Suppressor macrophage (primary cell): Measurements from ENCODE around the gene CORIN.

Experiments used
- DNase-seq, 4 experiments: peaks; one replicate each; pipeline ENCODE4 v3.0.0-alpha.2; 2020 to 2022

Gene CORIN

DNA sequence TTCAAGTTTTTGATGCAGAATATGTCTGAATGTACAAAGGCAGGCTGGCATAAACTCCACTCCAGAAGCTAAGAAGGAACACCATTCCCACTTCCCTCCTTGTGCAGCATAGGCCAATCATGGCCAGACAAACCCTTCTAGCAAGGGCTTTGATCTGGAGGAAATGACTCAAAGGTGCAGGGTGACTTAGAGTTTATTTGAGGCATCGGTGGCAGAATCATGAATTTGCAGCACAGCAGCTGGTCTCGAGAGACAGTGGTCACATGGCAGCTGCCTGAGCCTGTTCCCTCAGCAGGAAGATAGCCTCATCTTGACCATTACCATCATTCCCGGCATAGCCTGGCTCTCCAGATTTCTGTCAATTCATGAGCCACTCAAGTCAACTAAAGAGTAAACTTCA is 198.3 kb downstream of the CORIN start:
- DNase-seq: peak; percentile 23 to 45 (median 36)

DNA sequence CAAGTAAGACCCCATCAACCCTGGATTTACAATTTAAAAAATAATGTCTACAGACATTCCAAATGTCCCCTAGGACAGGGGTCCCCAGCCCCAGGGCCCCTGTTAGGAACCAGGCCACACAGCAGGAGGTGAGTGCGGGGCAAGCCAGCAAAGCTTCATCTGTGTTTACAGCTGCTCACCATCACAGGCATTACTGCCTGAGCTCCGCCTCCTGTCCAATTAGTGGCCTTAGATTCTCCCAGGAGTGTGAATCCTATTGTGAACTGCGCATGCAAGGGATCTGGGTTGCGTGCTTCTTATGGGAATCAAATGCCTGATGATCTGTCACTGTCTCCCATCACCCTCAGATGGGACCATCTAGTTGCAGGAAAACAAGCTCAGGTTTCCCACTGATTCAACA is 206.7 kb downstream of the CORIN start:
- no peak for DNase-seq

DNA sequence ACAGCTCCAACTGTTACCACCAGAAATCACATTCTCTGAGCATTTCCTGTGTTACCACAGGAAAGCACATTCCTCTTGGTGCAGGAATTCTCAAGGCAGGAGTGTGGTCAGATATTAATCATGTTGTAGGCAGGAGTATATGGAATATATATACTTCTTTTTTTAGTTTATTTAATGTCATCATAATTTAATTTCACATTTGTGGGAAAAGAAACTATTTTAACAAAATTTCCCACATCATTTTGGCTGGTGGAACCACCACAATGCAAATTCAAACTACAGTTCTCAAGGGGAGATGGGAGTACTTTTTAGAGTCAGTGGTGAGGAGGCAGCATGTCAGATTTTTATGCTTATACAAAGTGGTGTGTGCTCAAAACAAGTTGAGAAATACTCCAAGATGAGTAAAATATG is 213.8 kb downstream of the CORIN start:
- DNase-seq: no peak

DNA sequence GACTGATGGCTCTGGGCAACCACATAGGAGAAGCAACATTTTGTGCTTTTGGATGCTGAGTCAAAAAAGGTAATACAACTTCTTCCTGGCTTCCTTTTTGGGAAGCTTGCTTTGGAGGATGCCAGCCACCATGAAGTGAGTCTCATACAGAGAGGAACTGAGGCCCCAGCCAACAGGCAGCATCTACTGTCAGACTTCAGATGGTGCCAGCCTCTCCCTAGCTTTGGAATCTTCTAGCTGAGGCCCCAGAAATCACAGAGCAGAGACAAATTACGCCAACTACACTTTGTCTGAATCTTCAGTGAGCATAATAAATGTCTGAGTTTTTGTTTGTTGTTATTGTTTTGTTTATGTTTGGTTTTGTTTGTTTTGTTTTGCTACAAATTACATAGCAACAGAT is 216.7 kb downstream of the CORIN start:
- no peak for DNase-seq

DNA sequence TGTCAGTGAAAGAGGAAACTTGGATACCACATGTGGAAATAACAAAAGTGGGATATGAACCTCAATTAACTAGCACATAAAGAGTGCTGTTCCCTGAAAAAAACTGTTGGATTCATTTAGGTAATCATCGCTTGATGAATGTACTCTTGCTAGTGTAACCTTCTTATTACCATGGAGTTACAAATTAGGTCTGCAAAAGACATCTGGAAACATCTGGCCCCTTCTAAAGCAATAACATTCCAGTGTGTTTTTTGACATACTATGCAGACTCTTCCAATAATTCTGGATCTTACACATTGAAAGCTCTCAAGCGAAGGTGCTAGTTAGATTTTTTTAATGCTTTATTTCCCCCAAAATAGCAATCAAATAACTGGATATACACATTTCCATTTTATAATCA is 218.2 kb downstream of the CORIN start:
- DNase-seq: no peak

DNA sequence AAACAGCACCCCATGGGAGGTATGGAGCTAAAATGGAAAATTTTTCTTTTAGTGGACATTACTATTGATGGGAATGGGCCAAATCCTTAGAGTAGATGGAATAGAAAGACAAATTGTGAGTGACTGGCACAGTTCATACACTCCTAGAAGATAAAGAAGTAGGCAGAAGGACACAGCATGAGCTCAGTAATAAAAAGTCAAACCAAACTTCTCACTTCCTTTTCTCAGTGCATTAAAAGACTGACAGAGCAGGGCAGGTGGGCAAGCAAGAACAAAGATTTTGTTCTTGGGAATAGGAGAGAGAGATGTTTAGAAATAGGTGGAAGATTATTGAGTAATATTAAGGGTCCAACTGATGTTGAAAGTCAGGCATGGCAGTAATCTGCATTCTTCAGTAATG is 220.3 kb downstream of the CORIN start:
- DNase-seq: no peak

DNA sequence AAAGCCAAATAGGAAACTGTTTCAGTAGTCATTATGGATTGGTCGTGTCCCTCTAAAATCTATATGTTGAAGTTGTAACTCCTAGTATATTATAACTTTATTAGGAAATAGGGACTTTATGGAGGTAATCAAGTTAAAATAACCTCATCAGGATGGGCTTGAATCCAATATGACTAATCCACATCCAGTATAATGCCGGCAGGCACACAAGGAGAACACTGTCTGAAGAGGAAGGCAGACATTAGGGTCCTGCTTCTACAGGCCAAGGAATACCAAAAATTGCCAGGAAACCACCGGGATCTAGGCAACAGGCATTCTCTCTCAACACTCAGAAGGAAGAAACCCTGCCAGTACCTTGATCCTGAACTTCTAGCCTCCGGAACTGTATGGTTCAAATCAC is 222.5 kb downstream of the CORIN start:
- DNase-seq: no peak

DNA sequence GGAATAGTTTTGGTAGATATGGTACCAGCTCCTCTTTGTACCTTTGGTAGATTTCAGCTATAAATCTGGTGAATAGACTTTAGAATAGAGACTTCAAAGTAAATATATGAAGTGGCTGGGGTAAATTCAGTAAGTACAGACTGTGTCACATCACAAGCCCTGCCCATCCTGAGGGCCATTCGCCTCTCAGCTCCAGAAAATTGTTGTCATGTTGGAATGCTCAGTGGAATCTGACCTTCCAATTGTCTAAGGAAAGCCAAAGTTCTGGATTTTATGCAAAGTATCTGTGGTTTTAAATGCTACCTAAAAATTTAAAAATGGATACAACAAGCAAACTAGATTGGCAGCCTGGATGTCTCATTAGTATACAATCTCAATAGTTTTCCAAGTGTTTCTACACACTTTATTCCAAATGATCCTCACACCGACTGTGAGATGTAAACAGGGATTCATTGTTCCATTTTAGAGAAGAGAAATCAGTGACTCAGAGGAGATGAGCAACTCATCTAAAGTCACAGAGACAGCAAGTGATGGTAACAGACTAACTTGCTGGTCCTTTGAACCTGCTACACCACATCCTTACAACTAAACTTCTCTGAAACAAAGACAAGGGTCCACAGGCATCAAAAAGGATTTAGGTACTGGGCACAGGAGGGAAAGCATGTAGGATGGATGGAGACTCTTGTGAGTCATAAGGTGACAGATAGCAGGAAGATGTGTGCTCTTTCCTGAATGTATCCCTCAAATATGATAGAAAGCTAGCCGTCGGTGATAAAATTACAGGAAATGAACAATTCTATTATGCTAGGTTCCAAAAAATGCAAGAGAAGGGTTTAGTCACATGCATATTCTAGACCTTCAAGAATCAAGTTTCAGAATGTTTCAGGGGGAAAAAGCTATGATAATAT is 225.5 kb downstream of the CORIN start:
- no peak for DNase-seq

DNA sequence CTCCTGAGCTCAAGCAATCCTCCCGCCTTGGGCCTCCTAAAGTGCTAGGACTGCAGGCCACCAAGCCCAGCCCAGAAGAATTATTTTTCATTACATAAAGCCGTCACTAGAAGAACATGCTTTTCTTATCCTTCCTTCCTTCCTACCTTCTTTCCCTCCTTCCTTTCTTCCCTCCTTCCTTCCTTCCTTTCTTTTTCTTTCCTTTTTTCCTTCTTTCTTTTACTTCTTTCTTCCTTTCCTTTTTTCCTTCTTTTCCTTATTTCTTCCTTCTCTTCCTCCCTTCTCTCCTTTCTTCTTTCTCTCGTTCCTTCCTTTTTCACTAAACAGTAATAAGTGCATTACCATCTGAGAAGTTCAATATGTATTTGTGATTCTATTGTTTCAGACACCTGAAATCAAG is 231.4 kb downstream of the CORIN start:
- DNase-seq: no peak

DNA sequence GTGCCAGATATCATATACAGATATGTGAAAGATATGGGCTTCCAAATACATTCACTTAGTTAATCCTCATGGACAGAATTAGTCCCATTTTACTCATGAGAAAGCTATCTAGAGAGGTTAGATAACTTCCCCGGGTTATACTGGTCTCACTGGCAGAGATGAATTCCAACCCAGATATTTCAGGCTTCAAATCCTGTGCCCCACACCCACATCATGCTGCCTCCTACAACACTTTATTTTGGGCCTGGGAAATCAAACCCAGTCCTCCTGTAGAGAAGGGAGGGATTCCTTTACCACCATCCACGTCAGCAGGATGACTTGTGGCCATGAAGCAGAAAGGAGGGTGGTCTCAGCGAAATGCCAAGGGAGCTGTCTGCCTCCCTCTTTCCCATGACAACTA is 239.0 kb downstream of the CORIN start:
- DNase-seq: no peak

DNA sequence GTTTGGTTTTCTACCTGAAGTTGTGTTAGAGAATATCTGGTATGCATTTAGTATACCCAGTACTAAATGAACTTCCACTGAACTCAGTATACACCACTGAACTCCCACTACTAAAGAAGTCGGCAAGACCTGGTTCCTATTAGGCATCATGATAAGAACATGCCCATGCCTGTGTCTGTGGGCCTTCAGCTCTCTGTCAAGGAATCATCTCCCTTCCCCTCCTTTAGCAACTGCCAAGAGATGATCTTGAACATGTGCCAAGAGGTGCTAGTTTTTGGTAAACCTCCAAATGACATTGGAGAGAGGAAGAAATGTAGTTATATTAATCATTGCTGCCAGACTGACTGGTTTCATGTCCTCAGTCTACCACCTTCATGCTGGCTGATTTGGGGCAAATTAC is 239.5 kb downstream of the CORIN start:
- DNase-seq: no peak

DNA sequence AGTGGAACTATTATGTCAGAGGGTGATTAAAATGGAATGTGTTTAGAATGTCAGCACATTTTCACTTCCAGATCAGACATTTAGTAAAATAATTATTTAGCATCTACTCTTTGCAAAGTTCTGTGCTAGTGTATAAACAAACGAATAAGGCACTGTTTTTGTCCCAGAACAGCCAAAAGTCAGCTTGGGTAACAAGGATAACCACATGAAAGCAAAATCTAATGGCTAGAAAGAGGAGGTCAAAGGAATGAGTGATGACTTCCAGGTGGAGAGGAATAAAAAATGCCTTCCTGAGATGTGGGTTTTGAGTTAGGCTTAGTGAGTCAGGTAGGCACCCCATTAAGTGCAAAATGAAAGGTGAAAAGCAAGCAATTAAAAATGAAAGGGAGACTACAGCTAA is 240.2 kb downstream of the CORIN start:
- no peak for DNase-seq

DNA sequence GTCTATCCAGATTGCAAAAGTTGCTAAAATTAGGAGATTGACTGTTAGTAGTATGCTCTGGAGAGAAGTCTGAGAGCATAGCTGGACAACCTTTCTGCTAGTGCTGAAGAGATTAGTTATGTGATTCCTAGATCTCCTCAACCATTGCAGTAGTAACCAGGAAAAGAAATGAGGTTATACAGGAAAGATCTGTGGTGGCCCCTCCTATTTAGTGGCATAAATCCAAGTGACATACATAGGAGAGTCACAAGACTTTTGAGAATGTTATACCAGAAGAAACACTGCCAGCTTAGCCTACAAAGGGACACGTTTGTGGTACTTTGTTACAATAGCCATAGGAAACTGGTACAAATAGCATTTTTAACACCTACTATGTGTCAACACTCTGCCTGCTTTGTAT is 247.5 kb downstream of the CORIN start:
- DNase-seq: no peak

DNA sequence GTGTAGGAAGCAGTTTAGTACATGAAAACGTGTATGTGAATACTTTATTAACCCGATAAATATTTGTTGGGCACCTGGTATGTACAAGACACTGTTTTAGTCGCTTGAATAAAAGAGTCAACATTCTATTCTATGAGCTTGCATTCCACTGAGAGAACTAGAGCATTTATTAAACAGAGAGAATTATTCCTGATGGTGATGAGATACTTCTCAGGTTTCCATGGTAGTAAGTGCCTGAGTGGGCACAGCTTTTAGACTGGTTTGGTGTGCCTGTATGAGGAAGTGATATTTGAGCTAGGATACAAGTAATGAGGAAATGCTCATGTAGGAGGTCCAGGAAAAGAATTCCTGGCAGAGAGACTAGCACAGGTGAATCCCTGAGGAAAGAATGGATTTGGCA is 258.6 kb downstream of the CORIN start:
- no peak for DNase-seq

DNA sequence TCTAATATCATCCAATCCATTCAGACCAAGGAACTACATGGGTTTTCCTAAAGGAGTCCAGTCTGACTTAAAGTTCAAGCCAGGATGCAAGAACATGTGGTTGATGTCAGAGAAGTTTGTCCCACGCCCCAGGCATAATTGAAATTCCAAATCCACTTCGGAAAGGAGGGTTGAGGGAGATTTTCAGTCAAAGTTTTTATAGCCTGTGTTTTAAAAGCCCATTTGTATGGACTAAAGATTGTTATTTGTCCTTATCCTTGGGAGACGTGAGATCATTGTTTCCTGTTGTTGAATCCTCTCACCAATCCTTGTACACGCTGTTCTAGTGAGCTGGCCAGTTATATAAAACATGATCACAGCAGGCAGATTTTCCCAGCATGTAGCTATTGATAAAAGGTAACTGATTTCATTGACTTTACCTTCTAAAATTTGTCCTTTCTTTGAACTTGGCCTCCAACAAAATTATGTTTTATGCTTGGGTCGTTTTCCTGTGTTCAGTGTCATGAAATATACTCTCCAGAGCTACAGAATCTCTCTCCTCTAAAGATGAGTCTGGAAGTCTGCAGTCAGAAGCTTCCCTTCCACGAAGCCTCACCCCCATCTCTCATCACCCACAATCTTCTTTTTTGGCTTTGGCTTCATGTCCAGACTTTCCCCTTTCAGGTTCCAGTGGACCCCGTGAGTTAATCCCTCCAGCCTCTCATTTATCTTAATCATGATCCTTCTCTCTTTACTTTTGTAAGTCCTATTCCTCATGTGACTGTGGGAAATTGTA is 259.9 kb downstream of the CORIN start:
- DNase-seq: no peak

DNA sequence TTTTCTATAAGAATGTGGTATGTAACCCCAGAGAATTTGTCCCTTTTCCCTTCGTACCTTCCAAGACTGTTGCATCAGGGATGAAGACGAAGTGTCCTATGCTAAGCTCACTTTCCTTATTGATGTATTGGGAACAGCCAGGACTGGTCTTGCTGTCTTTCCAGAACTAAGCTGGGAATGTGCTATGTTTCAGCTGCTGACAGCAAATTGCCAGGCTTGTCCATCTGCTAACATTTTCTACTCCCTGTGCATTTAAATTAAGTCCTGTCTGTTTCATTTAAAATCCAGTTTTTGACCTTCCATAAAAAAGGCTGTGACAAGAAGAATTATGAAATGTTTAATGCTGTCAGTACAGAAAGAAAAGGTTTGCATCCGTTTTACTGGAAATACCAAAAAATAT is 264.9 kb downstream of the CORIN start:
- no peak for DNase-seq

DNA sequence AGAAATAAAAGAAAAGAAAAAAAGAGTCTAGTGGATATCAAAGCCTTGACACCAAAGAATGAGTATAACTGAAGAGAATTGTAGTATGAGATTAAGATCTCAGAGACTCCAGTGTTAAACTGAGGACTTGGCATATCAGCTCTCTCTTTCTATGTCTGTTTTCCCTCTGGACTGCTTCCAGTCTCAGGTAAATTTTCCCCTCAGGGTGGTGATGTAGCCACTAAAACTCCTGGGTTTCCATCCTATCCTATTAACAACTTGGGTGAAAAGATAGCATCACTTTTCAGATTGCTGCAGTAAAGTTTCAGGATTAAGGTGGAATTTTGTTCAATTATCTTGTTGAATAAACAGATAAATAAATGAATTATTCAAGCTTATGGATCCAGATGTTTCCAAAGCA is 267.1 kb downstream of the CORIN start:
- no peak for DNase-seq

DNA sequence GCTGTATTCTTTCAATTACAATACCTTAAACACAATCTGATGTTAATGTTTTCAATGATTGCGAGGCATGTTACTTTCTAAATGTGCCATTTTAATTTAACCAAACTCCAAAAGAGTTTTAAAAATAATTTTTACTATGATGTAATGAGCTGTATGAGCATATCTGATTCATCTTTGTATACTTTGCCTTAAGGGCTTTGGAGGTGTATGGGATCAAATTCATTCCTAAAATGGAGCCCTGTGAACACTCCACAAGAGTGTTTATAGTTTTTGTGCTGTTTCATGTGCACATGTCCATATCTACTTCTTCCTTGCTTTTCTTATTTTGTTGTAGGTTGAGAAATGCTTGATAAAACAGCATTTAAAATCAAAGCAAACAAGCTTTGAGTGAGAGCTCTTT is 270.4 kb downstream of the CORIN start:
- no peak for DNase-seq

DNA sequence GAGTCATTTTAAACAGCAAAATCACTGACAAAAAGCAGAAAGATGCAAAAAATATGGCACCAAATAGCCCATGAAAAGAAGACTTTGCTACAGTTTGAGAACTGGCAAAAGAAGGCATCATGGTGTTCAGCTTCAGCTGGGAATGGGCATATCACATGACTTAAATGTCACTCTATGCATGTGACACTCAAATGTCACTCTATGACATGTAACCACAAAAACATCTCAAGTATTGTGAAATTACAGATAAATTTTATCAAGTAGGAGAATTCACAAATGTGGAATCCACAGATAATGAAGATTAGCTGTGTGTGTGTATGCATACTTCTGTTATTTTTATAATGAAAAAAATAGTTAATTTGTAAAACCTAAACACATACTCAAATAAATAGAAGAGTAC is 270.9 kb downstream of the CORIN start:
- DNase-seq: peak in 1 of 4 experiments; percentile 28

DNA sequence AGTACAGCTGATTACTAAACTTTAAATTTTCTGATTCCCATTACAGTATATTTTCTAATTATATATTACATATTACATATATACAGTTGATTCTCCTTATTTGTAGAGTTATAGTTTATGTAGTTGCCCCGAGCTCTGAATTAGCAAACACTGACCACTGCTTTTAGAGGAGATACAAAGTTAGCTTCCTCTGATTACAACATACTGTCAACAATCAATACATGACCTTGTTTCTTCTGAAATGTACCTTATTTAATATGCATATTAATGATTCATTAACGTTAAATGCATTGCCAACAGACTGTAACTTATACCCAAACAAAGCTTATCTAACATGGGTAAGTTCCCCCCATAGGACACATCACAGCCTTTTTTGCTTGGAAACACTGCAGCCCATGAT is 271.3 kb downstream of the CORIN start:
- DNase-seq: no peak

DNA sequence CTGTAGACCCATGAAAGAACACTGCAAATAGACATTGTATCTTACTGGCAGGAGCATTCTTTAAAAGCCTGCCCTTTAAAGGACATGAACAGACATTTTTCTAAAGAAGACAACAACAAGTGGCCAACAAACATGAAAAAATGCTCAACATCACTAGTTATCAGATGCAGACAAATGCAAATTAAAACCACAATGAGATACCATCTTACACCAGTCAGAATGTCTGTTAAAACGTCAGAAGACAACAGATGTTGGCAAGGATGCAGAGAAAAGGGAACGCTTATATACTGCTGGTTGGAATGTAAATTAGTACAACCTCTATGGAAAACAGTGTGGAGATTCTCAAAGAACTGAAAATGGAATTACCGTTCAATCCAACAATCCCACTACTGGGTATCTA is 275.6 kb downstream of the CORIN start:
- DNase-seq: no peak

DNA sequence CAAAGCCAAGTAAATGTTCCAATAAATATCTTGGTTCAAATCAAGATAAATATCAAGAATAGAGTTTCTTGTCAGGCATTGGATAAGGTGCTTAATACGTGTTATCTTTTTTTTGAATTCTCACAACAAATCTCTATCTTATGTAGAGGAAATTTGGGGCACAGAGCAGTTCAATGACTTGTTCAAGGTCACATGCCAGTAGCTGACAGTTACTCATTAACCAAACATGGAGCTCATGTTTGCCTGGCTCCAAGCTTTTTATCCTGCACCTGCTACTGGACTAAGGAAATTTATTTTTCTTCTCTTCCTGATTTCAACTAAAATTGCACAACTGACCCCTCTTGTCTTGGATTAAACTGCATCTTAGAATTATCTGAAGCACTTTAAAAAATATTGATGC is 276.5 kb downstream of the CORIN start:
- no peak for DNase-seq

DNA sequence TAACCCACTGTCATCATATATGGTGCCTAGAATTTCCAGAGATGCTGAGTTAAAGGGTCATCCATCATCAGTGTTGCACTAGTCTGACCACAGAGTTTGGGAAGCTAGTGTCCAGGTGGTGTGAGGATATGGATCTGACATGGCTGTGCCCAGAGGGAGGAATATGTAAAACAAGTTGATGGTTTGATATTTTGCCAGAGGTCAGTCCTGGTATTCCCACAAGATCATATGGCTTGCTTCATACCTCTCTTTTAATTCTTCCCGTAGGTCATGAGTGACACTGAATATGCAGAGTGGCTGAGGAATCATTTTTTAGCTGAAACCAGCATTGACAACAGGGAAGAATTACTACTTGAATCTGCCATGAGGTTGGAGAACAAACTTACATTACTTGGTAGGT is 277.2 kb downstream of the CORIN start:
- no peak for DNase-seq

DNA sequence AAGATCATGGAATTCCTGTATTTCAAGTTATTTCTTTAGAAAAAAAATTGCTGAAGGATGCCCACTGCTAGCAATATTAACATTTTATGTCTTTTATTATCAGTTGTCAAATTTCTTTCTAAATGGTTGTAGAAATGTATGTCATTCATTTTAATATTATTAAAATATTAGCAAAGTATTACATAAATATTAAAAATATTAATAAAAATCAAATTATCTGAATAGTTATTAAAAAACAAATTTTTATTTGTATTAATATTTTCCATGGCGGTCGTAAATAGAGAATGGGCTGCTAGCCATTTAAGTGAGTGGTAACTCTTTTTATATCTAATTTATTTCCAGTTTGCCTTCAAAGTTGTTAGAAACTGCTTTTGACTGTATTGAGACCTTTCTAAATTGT is 280.6 kb downstream of the CORIN start:
- no peak for DNase-seq
